SKM-1 treated with dmso at 0.1 percent for 144 hours (cell line): Measurements from ENCODE around the gene UACA.
"Not testable (repeated sequence)": the region's sequence is repeated elsewhere in the genome, so short reads cannot be mapped to it uniquely, and the experiment has no call there.

Experiments used
- DNase-seq: peaks from one replicate; lab custom pipeline; 2025; ENCODE audit not compliant: unreplicated experiment; lab: John Stamatoyannopoulos, UW

Gene UACA

DNA sequence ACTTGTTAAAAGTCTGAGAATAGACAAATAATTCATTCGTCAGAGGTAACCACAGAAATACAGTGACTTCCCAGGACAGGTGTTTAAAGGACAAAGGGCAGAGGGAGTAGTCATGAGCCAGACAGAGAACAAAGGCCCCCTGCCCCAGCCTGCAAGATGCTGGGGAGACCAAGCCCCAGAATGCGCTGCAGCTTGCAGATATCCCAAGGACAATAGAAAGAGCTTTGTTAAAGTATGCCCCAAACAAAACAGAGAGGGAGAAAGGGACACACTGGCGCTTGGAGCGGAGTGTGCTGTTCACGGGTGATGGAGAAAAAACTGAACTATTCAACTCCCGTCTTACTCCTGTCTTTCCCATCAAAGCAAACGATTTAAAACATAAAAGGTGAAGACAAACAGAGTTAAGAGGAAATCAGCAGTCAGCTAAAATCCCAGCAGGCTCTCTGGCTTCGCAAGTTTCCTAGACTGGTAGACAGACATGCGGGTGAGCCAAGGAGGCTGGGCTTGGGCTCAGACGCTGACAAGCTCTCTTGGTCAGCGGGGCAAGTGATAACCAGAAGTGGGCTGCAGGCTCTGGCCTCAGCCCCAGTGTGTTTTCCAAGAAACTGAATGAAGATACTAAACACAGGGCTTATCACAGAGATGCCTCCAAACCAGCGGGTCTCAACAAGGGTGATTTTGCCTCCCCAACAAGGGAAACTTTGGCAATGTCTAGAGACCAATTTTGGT is 130.1 kb downstream of the UACA start:
- no peak for DNase-seq

DNA sequence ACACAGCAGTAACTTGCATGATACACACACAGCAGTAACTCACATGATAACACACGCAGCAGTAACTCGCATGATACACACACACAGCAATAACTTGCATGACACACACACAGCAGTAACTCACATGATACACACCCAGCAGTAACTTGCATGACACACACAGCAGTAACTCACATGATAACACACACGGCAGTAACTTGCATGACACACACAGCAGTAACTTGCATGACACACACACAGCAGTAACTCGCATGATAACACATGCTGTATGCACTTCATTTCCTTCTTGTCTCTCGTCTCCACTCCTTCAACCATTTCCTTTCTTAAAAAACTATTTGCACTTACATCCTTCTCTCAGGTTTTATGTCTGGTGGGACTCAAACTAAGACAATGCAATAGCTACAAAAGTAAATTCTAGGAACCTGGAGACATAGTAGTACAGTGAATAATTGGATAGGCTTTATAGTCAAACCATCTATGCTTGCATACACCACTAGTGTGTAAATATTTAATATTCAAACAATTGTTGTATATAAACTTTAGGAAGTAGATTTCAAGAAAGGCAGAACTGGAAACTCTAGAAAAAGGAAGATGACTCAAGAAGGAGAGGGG is 130.8 kb downstream of the UACA start:
- DNase-seq, result no peak

GRCh38 chr15:70632079-70632478 is 131.3 kb downstream of the UACA start:
- DNase-seq, result no peak

DNA sequence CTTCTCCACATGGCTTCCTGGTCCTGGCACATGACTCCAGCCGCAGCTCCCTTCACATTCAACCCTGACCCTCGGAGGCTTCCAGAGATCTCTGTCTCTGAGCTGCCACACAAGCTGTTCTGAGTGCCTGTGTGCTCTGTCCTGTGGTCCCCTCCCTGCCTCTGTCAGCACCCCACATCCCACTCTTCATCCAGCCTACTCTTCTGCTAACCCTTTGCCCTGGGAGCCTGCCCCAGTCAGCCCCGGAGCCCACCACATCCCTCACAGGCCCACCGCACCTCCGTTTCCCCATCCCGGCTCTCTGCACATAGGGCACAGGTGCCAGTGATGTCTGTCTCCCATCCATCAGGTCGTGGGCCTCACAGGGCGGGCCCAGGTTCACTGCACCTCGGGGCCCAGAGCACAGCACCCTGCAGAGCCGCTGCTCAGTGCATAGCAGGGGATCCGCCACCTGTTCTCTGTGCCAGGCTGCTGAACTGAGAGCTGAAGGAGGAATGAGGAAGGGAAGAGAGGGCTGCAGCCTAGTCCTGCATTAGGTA is 133.6 kb downstream of the UACA start:
- DNase-seq, result no peak

DNA sequence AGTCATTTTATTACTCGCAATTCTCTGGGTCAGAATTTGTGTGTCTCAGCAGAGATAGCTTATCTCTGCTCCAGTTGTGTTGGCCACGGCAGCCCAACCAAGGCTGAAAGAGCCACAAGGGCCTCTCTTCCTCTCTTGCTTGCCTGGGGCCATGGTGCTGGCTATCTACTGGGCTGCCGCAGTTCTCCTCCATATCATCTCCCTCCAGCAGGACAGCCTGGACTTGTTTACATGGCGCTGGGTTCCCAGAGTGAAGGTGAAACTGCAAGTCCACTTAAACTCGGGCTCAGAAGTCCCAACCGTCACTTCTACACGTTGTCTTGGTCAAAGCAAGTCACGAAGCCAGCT is 134.8 kb downstream of the UACA start:
- DNase-seq, result no peak

DNA sequence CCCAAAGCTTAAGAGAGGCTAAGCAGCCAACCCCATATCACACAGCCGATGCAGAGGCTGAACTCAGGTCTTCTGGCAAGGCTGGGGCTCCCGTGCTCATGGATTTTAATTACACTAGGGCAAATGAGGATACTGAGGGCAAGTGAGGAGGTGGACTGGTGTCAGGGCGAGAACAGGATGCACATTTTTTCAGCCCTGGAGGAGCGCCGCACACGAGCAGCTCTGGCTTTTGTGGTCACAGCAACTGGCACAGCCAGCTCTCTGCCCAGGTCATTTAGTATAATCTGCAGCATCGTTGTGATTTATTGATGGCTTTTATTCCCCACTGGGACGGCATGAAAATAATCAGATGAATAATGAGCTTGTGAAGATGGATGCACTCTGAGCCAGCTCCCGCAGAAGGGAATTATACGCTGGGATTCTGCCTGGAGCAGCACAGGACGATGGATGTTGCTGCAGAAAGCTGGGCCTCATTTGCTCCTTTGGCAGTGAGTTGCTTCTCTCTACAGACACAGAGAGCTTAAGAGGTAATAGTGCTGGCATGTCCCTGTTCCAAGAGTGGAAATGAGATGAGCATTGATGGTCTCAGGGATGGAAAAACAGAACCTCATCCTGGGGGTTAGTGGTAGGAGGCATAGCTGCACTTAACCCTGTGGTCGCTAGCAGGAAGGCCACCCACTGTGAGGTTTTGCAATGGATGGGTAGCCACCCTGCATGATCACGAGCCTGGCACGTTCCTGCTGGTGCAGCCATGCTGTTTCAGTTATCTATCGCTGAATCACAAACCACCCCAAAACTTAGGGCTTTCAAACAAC is 135.4 kb downstream of the UACA start:
- no peak for DNase-seq

DNA sequence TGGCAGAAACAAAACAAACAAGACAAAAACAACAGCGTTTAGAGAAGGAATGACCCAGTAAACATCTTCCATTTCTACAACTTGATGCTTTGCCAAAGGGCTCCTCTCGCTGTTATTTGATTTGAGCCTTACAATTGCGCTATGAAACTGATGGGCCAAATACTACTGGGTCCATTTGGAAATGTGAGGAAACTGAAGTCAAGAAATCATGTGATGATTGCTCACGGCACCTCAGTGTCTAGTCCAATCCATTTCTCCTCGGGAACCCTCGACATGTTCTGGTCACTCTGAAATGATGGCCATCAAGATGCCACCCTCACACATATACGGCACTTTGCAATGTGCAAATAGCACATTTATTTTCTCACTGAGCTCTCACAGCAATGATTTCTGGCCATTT is 136.0 kb downstream of the UACA start:
- DNase-seq, result no peak

DNA sequence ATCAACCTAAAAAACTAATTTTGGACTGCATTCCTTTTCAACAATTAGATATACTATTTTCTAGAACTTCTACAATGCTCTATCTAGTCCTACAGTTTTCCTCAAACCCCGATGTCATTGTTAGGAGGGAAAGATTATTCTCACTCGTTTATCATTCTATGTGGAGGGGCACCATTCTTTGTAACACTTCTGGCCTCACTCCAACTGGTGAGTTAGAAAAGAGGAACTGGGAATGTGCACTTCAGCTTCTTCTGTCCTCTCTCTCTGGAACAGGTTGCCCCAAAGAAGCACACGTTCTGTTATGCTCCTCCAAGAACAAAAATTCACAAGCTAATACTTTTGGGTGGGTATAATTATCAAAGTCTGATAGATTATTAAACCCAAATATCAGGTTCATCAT is 137.9 kb downstream of the UACA start:
- DNase-seq, result peak; percentile 82

DNA sequence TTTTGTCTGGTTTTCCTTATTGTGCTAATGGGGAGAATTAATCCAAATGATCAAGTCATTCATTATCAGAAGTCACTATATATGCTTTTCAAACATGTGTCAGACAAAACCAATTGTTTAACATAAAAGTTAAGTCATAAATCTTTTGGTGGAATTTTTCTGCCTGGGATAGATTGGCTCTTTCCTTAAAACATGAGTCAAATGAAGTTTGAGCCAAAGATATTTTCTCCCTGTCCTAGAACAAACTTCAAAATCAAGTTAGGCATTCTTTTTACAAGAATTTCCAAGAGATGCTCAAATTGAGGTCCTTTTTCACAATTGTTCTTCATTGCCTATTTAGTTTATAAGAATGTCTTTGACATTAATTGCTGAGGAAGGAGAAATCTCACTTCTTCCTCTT is 138.3 kb downstream of the UACA start:
- no peak for DNase-seq

- no peak for DNase-seq
Measured at GRCh38 chr15:70618929-70619328, 144.4 kb downstream of the UACA start.

GRCh38 chr15:70617911-70618287 is 145.5 kb downstream of the UACA start:
- DNase-seq, result no peak

- DNase-seq, result no peak
Measured at GRCh38 chr15:70617076-70617910, 146.1 kb downstream of the UACA start.

DNA sequence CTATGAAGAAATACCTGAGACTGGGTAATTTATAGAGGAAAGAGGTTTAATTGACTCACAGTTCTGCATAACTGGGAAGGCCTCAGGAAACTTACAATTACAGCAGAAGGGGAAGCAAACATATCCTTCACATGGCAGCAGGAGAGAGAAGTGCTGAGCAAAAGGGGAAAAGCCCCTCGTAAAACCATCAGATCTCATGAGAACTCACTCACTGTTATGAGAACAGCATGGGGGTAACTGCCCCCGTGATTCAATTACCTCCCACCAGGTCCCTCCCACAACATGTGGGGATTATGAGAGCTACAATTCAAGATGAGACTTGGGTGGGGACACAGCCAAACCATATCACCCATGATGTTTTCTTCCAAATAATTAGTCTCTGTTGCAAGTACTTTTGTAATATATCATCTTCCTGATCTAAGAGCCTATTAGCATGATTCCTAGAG is 147.0 kb downstream of the UACA start:
- not testable (repeated sequence) for DNase-seq

- DNase-seq, result no peak
Measured at GRCh38 chr15:70615435-70616310, 147.7 kb downstream of the UACA start.

GRCh38 chr15:70614221-70614620 is 149.1 kb downstream of the UACA start:
- DNase-seq, result no peak

DNA sequence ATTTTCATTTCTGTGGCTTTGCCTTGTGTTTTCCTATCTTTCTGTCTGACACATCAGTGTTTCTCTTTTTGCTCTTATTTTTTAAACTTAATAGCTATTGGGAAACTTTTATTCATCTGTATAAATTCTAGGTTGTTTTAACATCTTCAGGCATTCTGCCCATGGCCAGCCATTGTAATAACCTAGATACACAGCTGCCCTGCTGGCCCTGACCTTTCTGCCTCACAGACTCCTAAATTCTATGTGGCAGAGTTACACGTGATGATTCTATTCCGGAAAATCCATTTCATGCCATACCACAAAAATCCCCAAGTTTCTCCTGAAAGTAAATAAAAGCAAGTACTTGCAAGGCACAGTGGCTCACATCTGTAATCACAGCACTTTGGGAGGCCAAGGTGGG is 150.1 kb downstream of the UACA start:
- no peak for DNase-seq

DNA sequence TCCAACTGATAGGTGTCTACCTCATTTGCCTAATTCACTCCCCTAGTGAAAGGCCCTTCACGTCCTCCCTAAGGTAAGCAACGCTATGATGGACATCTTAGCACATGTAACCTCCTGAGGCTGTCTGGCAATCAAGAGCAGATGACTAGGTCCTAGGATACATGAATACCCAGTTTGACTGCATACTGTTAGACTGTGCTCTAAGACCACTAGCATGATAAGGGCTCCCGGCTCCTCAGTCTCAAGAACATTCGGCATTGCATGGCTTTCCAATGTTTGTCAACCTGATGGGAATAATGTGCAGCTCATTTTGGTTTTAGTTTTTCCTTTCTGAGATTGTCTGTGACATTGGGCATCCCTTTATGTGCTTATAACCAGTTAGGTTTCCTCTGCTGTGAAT is 152.1 kb downstream of the UACA start:
- no peak for DNase-seq

DNA sequence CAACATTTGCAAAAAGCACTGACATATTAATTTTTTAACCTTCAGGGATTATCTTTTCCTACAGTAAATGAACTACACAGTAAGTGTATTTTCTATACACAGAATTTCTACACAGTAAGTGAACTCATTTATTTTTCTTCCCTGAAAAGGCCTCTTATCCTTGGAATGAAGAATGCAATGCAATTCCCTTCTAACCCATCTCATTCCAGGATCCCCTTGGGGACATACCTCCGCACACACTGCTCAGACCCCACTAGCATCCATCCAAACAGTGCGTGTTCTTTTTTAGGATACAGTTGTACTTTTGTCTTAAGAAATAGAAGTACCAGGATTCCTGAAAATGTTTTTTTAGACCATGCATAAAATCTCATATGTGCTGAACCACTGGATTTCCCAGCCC is 152.8 kb downstream of the UACA start:
- no peak for DNase-seq

DNA sequence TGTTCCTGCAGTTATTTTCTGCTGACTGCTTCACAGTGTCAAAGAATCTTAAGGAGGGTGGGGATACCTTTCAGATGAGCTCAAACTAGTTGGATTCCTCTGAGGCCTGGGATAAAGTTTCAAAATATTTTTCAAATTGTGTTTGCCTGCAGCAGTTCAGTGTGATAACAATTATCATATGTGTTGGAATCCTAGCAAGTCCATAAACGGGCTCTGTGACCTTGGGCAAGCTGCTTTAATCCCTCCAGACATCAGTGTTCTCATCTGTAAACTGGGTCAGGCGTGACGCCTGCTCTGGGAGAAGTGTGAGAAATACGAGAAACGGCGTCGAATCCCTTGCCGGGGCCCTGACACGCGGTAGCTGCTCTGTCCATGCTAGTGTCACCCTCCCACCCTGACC is 153.5 kb downstream of the UACA start:
- no peak for DNase-seq

DNA sequence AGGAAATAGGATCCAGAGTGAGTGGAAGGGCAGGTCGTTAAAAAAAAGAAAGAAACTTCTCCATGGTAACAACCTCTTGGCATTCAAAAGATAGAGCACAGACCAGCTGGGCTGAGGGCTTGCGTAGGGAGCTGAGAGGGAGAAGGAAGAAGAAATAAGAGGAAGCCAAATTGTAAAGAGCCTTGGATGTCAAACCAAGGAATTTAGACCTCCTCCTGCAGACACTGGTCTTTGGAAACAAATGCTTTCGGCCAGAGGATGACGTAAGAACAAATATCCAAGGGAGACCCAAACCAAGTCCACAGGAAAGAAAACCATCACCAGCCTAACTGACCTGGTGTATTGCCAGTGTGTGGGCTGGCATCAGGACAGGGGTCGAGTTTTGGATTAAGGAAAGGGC is 155.2 kb downstream of the UACA start:
- no peak for DNase-seq
